ENCODE results near the gene OSBPL5. TPM values are rescaled to one million over a fixed set of nuclear protein-coding genes. Genes with fewer than 3 reads are reported as not detected.
"Not testable (repeated sequence)": the region's sequence is repeated elsewhere in the genome, so short reads cannot be mapped to it uniquely, and the experiment has no call there.

Gene OSBPL5
- total and polyA plus RNA-seq, 2 donors (not counting 1 experiment from before 2014, with no cell fraction given): 12.4 to 49.0 TPM

DNA sequence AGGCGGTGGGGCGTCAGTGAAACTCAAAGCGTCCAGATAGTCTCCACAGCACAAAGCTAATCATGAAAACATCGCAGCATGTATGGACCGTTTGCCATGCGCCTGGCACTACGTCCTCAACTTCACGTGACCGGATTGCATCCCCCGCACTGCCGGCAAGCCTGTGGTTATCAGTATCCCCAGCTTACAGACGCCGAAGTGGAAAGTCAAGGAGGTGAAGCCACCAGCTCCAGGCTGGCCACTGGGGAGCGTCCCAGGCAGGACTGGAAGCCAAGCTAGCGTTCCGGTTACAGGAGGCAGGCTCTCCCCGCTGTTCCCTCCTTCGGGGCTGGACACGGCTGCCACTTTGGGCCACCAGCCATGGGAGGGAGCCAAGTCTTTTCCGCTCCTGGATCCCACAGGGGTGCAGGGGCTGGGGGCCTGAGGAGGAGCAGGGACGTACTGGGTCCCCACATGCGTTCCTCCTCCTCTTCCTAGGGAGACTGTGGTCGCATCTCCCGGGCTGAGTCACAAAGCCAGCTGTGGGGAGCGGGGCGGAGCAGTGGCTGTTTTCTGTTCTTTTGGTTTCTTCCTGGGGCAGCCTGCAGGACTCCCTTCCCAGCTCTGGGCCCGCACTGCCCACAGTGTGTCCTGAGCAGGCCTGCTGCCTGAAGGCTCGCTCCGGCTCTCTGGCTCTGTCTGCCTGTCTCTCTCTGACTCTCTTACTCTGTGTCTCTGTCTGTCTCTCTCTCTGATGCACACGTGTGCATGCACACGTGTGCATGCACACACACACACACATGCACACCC lies 4.3 kb upstream of the OSBPL5 start:
- no peaks in the 10 kb centered on the region for H3K36me3 ChIP-seq (ENCODE audit: control insufficient read depth, insufficient read depth, low read length)
- H3K27me3 ChIP-seq (ENCODE audit: control insufficient read depth, insufficient read depth, low read length): no peaks in the 10 kb centered on the region
- peak overlapping the region; percentile 94 for H2AFZ ChIP-seq (ENCODE audit: low read length)
- peak; percentile 66 to 75 for DNase-seq (ENCODE audit: low read depth in 2 of 2)
- peak overlapping the region; percentile 88 for H3K27ac ChIP-seq (ENCODE audit: insufficient read depth, low read length)
- H3K9ac ChIP-seq (ENCODE audit: insufficient read depth, low read length): peak overlapping the region; percentile 50
- peaks cover 3% of the 10 kb centered on the region for H3K79me2 ChIP-seq (ENCODE audit: control insufficient read depth, insufficient read depth, low read length)
- H3K4me3 ChIP-seq (replicated peaks in 1 of 4; ENCODE audit: control extremely low read depth in 1 of 4, insufficient read depth in 1 of 4, low read depth in 3 of 4, low read length in 4 of 4): peak overlapping the region; percentile 42 to 57 (median 55)
- no peaks in the 10 kb centered on the region for H3K9me3 ChIP-seq (ENCODE audit: control insufficient read depth, insufficient read depth, low read depth, low read length)
- TF ChIP-seq, protein P1, sequence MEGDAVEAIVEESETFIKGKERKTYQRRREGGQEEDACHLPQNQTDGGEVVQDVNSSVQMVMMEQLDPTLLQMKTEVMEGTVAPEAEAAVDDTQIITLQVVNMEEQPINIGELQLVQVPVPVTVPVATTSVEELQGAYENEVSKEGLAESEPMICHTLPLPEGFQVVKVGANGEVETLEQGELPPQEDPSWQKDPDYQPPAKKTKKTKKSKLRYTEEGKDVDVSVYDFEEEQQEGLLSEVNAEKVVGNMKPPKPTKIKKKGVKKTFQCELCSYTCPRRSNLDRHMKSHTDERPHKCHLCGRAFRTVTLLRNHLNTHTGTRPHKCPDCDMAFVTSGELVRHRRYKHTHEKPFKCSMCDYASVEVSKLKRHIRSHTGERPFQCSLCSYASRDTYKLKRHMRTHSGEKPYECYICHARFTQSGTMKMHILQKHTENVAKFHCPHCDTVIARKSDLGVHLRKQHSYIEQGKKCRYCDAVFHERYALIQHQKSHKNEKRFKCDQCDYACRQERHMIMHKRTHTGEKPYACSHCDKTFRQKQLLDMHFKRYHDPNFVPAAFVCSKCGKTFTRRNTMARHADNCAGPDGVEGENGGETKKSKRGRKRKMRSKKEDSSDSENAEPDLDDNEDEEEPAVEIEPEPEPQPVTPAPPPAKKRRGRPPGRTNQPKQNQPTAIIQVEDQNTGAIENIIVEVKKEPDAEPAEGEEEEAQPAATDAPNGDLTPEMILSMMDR (conservative IDR thresholded peaks at IDR 0.05 in 1 of 2, IDR thresholded peaks at IDR 0.05 in 1 of 2; ENCODE audit: low read depth in 1 of 2, low read length in 2 of 2): peak; percentile 4 to 22
- TF ChIP-seq EZH2 (IDR thresholded peaks at IDR 0.05; ENCODE audit: low read length, missing control alignments): no peak
- H3K4me1 ChIP-seq (ENCODE audit: control insufficient read depth, extremely low read depth, insufficient read depth, low read length): peaks cover 7% of the 10 kb centered on the region
- H3K4me2 ChIP-seq (ENCODE audit: extremely low read depth, insufficient read depth, low read length): peak overlapping the region; percentile 100
- H4K20me1 ChIP-seq (ENCODE audit: control insufficient read depth, extremely low read depth, insufficient read depth, low read length): no peaks in the 10 kb centered on the region

DNA sequence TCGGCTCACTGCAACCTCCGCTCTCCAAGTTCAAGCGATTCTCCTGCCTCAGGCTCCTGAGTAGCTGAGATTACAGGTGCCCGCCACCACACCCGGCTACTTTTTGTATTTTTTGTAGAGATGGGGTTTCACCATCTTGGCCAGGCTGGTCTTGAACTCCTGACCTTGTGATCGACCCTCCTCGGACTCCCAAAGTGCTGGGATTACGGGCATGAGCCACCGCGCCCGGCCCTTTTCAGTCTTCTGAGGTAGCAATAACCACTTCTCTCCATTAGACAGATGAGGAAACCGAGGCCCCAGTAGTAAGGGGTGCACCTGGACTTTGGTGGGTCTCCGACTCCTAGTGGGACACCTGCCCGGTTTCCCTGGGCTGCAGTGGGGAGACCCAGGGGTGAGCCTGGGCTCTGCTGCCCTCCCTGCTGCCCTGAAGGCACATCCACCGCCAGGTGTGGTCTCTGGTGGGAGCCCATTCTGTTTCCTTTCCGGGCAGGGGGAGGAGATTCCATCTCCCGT lies 3.7 kb upstream of the OSBPL5 start:
- not testable (repeated sequence) for H3K27me3 ChIP-seq (ENCODE audit: control insufficient read depth, insufficient read depth, low read length); H3K9ac ChIP-seq (ENCODE audit: insufficient read depth, low read length); H4K20me1 ChIP-seq (ENCODE audit: control insufficient read depth, extremely low read depth, insufficient read depth, low read length); DNase-seq (ENCODE audit: low read depth in 2 of 2); H3K79me2 ChIP-seq (ENCODE audit: control insufficient read depth, insufficient read depth, low read length); H3K9me3 ChIP-seq (ENCODE audit: control insufficient read depth, insufficient read depth, low read depth, low read length); H3K4me1 ChIP-seq (ENCODE audit: control insufficient read depth, extremely low read depth, insufficient read depth, low read length); H3K36me3 ChIP-seq (ENCODE audit: control insufficient read depth, insufficient read depth, low read length)
- Histone ChIP-seq H3K27ac (ENCODE audit: insufficient read depth, low read length) (peak overlapping the region; percentile 88), H2AFZ (ENCODE audit: low read length) (peak overlapping the region; percentile 94), H3K4me3 (replicated peaks in 1 of 4; ENCODE audit: control extremely low read depth in 1 of 4, insufficient read depth in 1 of 4, low read depth in 3 of 4, low read length in 4 of 4) (peak overlapping the region; percentile 42 to 57 (median 55)), H3K4me2 (ENCODE audit: extremely low read depth, insufficient read depth, low read length) (peak overlapping the region; percentile 100)

DNA sequence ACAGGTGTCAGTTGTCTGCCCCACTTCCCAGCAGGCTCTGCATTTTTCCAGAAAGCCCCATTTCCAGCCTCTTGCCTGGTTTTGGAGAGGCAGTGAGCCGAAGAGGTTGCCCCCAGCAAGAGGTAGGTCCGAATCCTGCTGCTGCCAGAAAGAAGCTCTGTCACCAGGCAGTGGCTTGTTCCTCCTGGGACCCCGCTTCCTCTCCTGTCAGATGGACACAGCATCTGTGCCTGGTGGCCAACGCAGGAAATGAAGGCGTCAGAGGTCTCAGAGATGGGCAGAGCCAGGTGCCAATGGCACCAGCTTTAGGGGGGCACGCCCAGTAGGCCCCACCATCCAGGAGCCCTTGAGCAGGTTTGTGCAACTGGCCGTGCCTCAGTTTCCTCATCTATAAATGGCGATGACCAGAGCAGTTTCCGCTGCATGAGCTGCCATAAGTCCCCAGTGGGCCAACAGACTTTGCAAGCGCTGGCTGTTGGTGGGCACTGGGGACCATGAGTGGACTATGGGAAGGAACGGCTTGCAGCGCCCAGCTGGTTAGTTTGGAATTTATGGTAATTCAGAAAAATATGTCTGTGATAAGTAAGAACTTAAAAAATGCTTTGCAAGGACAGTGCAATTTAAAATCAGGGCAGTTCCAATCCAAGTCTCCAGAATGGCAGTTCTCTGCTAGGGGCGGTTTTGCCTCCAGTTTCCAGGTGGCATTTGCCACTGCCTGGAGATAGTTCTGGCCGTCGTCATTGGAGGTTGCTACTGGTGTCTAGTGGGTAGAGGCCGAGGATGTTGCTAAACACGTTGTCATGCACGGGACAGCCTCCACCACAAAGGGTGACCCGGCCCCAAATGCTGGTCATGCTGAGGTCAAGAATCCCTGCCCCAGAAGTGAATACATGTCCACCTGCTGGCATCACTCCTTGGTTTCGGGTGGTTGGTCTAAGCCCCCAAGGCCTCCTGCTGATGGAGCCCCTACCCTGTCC lies 2.3 kb upstream of the OSBPL5 start:
- no peak for TF ChIP-seq EZH2 (IDR thresholded peaks at IDR 0.05; ENCODE audit: low read length, missing control alignments)
- TF ChIP-seq, protein P1 (conservative IDR thresholded peaks at IDR 0.05 in 1 of 2, IDR thresholded peaks at IDR 0.05 in 1 of 2; ENCODE audit: low read depth in 1 of 2, low read length in 2 of 2): no peak
- H3K4me2 ChIP-seq (ENCODE audit: extremely low read depth, insufficient read depth, low read length): no peak overlapping the region
- H2AFZ ChIP-seq (ENCODE audit: low read length): no peak overlapping the region
- no peak for DNase-seq (ENCODE audit: low read depth in 2 of 2)
- no peaks in the 10 kb centered on the region for H3K36me3 ChIP-seq (ENCODE audit: control insufficient read depth, insufficient read depth, low read length)
- H3K4me3 ChIP-seq (replicated peaks in 1 of 4; ENCODE audit: control extremely low read depth in 1 of 4, insufficient read depth in 1 of 4, low read depth in 3 of 4, low read length in 4 of 4): no peak overlapping the region
- no peak overlapping the region for H3K9ac ChIP-seq (ENCODE audit: insufficient read depth, low read length)
- no peaks in the 10 kb centered on the region for H3K9me3 ChIP-seq (ENCODE audit: control insufficient read depth, insufficient read depth, low read depth, low read length)
- no peak overlapping the region for H3K27ac ChIP-seq (ENCODE audit: insufficient read depth, low read length)
- no peaks in the 10 kb centered on the region for H4K20me1 ChIP-seq (ENCODE audit: control insufficient read depth, extremely low read depth, insufficient read depth, low read length)
- H3K79me2 ChIP-seq (ENCODE audit: control insufficient read depth, insufficient read depth, low read length): peaks cover 23% of the 10 kb centered on the region
- H3K27me3 ChIP-seq (ENCODE audit: control insufficient read depth, insufficient read depth, low read length): no peaks in the 10 kb centered on the region
- peaks cover 11% of the 10 kb centered on the region for H3K4me1 ChIP-seq (ENCODE audit: control insufficient read depth, extremely low read depth, insufficient read depth, low read length)
